Left ventricle myocardium inferior (tissue), 1 donor: ENCODE measurements around the gene SIT1. TPM values are rescaled to one million over a fixed set of nuclear protein-coding genes. Genes with fewer than 3 reads are reported as not detected.

Experiments
- DNase-seq: peaks from one replicate; pipeline ENCODE4 v3.0.0-alpha.2; 2020
- H3K27ac ChIP-seq: fragments of 200-600 bp; replicated peaks from 2 replicates; pipeline ENCODE4 v1.8.0; 2021
- H3K27me3 ChIP-seq: fragments of 200-600 bp; 2 replicates; pipeline ENCODE4 v1.8.0; 2021; ENCODE audit warnings: low read depth
- H3K36me3 ChIP-seq: fragments of 200-600 bp; 2 replicates; pipeline ENCODE4 v1.8.0; 2021
- H3K4me1 ChIP-seq: fragments of 200-600 bp; 2 replicates; pipeline ENCODE4 v1.8.0; 2021
- H3K4me3 ChIP-seq: fragments of 200-600 bp; 2 replicates; pipeline ENCODE4 v1.8.0; 2021; ENCODE audit warnings: mild to moderate bottlenecking, moderate library complexity
- H3K9me3 ChIP-seq: fragments of 200-600 bp; replicated peaks from 2 replicates; pipeline ENCODE4 v1.8.0; 2021
- CTCF ChIP-seq: fragments of 200-600 bp; IDR thresholded peaks from 2 replicates; pipeline ENCODE4 v1.8.0; 2021; ENCODE audit warnings: antibody characterized with exemption, mild to moderate bottlenecking, borderline replicate concordance
- intact Hi-C: fragments of 100-400 bp; cut with micrococcal nuclease; formaldehyde crosslinking; loops from one replicate; pipeline ENCODE4 v1.11.0; 2022
- total RNA-seq: library from RNA; stranded (reverse); fragmentation: NEBNext Ultra II Directional; extraction: Animal tissue kit (Norgen Biotek cat#: 25700); gene quantifications from one replicate; pipeline ENCODE4 v1.2.1, GENCODE V29; 2021
- donor health status: DM: no; HTN: yes; CAD: no; lungs with severe emphysema.

SIT1 gene
- total RNA-seq, 1 donor from 2014 or later, result not detected

- TF ChIP-seq CTCF, result no peak
- no peak overlapping the region for H3K27ac ChIP-seq
- intact Hi-C loops, result no loop called here
- no peak overlapping the region for H3K4me3 ChIP-seq
- peaks cover 12% of the 10 kb centered on the region for H3K4me1 ChIP-seq
- H3K9me3 ChIP-seq, result no peaks in the 10 kb centered on the region
- no peak for DNase-seq
- H3K27me3 ChIP-seq, result peaks cover 25% of the 10 kb centered on the region
- H3K36me3 ChIP-seq, result no peaks in the 10 kb centered on the region
These were observed 31.0 kb downstream of the SIT1 start for GRCh38 chr9:35619800-35620158.

GRCh38 chr9:35618854-35619799 is 31.6 kb downstream of the SIT1 start:
- H3K4me3 ChIP-seq, result no peak overlapping the region
- no peak overlapping the region for H3K27ac ChIP-seq
- H3K9me3 ChIP-seq, result no peaks in the 10 kb centered on the region
- no peak for TF ChIP-seq CTCF
- peaks cover 12% of the 10 kb centered on the region for H3K4me1 ChIP-seq
- H3K36me3 ChIP-seq, result no peaks in the 10 kb centered on the region
- intact Hi-C loops, result no loop called here
- no peak for DNase-seq
- H3K27me3 ChIP-seq, result peaks cover 25% of the 10 kb centered on the region

GRCh38 chr9:35618325-35618727 is 32.4 kb downstream of the SIT1 start, which contains the start of gene CD72:
CD72 (minus strand) TSS chr9:35618413; CDS start chr9:35618303, 110 bp downstream.
- no peaks in the 10 kb centered on the region for H3K9me3 ChIP-seq
- peak within 1 kb of the TSS; percentile 64 for H3K4me3 ChIP-seq
- H3K4me1 ChIP-seq, result peaks cover 12% of the 10 kb centered on the region
- TF ChIP-seq CTCF, result no peak
- H3K36me3 ChIP-seq, result no peaks in the 10 kb centered on the region
- intact Hi-C loops, result no loop called here
- H3K27ac ChIP-seq, result no peak within 1 kb of the TSS
- no peak for DNase-seq
- H3K27me3 ChIP-seq, result peaks cover 25% of the 10 kb centered on the region

GRCh38 chr9:35617548-35617947 is 33.2 kb downstream of the SIT1 start:
- H3K36me3 ChIP-seq, result no peaks in the 10 kb centered on the region
- no peak overlapping the region for H3K27ac ChIP-seq

More at GRCh38 chr9:35617548-35617947, 33.2 kb downstream of the SIT1 start:
- Histone ChIP-seq H3K4me1 (peaks cover 12% of the 10 kb centered on the region), H3K27me3 (peaks cover 25% of the 10 kb centered on the region), H3K4me3 (peak overlapping the region; percentile 64), H3K9me3 (no peaks in the 10 kb centered on the region)
- DNase-seq, result no peak
- TF ChIP-seq CTCF, result no peak
- intact Hi-C loops, result no loop called here
